Heart right ventricle (tissue), 16 donors: ENCODE measurements around the gene SMIM44. TPM values are rescaled to one million over a fixed set of nuclear protein-coding genes. Genes with fewer than 3 reads are reported as not detected.
"Not testable (repeated sequence)": the region's sequence is repeated elsewhere in the genome, so short reads cannot be mapped to it uniquely, and the experiment has no call there.

Experiments used
- ATAC-seq, 8 donors: fragments of 200-7000 bp; cut with Tn5 transposase; one replicate each; pipeline ENCODE4 v1.9.1; 2020; ENCODE audit warnings: mild to moderate bottlenecking in 8 of 8, moderate library complexity in 8 of 8, moderate number of reproducible peaks in 1 of 8
- DNase-seq, 2 donors: peaks; one replicate each; pipeline ENCODE4 v3.0.0-alpha.2; 2020
- H3K27ac ChIP-seq, 10 donors: fragments of 200-600 bp; sonication (generic) in 2 of 10; one replicate each; pipeline versions ENCODE4 v1.5.0 to v1.8.0; 2020 to 2022; ENCODE audit warnings: mild to moderate bottlenecking in 3 of 10
- H3K27me3 ChIP-seq, 7 donors: fragments of 200-600 bp; one replicate each; pipeline ENCODE4 v1.8.0; 2021 to 2022; ENCODE audit warnings: mild to moderate bottlenecking in 2 of 7
- H3K36me3 ChIP-seq, 9 donors: fragments of 200-600 bp; sonication (generic) in 1 of 9; one replicate each; pipeline versions ENCODE4 v1.5.0 to v1.8.0; 2020 to 2022; ENCODE audit warnings: mild to moderate bottlenecking in 2 of 9
- H3K4me1 ChIP-seq, 9 donors: fragments of 200-600 bp; sonication (generic) in 1 of 9; one replicate each; pipeline versions ENCODE4 v1.5.0 to v1.8.0; 2020 to 2022; ENCODE audit warnings: mild to moderate bottlenecking in 4 of 9
- H3K4me3 ChIP-seq, 10 donors: fragments of 200-600 bp; sonication (generic) in 2 of 10; one replicate each; pipeline versions ENCODE4 v1.5.0 to v1.8.0; 2020 to 2022; ENCODE audit warnings: mild to moderate bottlenecking in 7 of 10, moderate library complexity in 2 of 10
- H3K9me3 ChIP-seq, 11 donors: fragments of 200-600 bp in 10 of 11; sonication (generic) in 2 of 11; one replicate each; pipeline versions ENCODE4 v1.5.0 to v1.8.0; 2013 to 2022; ENCODE audit warnings: mild to moderate bottlenecking in 2 of 11, control low read depth in 1 of 11, moderate library complexity in 1 of 11
- CTCF ChIP-seq, 9 donors: fragments of 200-600 bp; sonication (generic) in 2 of 9; IDR thresholded peaks; one replicate each; pipeline versions ENCODE4 v1.5.0 to v1.8.0; 2021 to 2022; ENCODE audit warnings: antibody characterized with exemption in 9 of 9, mild to moderate bottlenecking in 5 of 9, moderate library complexity in 1 of 9
- WGBS, 2 donors: extraction: QIAGEN DNeasy Blood & Tissue Kit; methylation state at CpG; one replicate each; pipeline ENCODE4 v1.1.7; 2013; ENCODE audit warnings: inconsistent platforms in 1 of 2; 5-methylcytosine and 5-hydroxymethylcytosine counted together
- intact Hi-C, 10 donors: fragments of 100-400 bp; cut with DNase I; formaldehyde crosslinking; loops; one replicate each; pipeline versions ENCODE4 v1.11.1 to v1.14.2; 2022
- polyA plus RNA-seq, 2 donors: library from polyadenylated mRNA; stranded (reverse); fragments of 200-250 nt; gene quantifications; one replicate each; pipeline ENCODE4 v1.2.3, GENCODE V29; 2013
- total RNA-seq, 10 donors: library from RNA; stranded (reverse); fragmentation: NEBNext Ultra II Directional in 3 of 10; extraction: Animal tissue kit (Norgen Biotek cat#: 25700) in 3 of 10; gene quantifications; one replicate each; pipeline versions ENCODE4 v1.2.1 to v1.2.4, GENCODE V29; 2021 to 2023
- donor health status: Arrhythmogenic right ventricular cardiomyopathy.
- donor health status: ischemic (EF 13 %, LVEDD 7.1; RV severe dilation, severe dysfunction).
- donor health status: healthy with polysubstance abuse.
- donor health status: DM: no; HTN: yes; CAD: no.
- donor health status: DM: no; HTN: no; CAD: no.
- donor health status: ischemic (EF 25% LVEDD 6.9; RV normal size, moderate dysfunction).
- donor health status: ischemic (EF 25% LVEDD 5.7; RV mildly dilated, moderate dysfunction).
- donor health status: healthy.
- donor health status: DM: yes; HTN: yes; CAD: no.
- donor health status: Ischemic cardiomyopathy.
- donor health status: ischemic (EF 35%, LVEDD 5.7; RV mildly dilated, moderate dysfunction).
- donor health status: nonischemic (EF 11% LVEDD 7.7; RV severe dilation, severe dysfunction).
- donor health status: DM: yes; HTN: yes; CAD: no.
- donor health status: PGD.
- donor health status: ischemic (EF 29% LVEDD 5.4; RV normal size, mild dysfunction).
- donor health status: nonischemic (EF 23%, LVEDD 6.1; RV moderate dilation, normal function).

Gene SMIM44
- total and polyA plus RNA-seq, 12 donors, result not detected

- no peak for TF ChIP-seq CTCF (IDR thresholded peaks at IDR 0.05)
- Histone ChIP-seq H3K4me3 (no peak overlapping the region), H3K9me3 (no peaks in the 10 kb centered on the region), H3K27ac (no peak overlapping the region), H3K4me1 (no peaks in the 10 kb centered on the region), H3K36me3 (peaks cover 6 to 80% (median 55%) of the 10 kb centered on the region in 9 donors), H3K27me3 (no peaks in the 10 kb centered on the region)
- intact Hi-C loops, result no loop called here
- 97 to 99% methylated on average over 12 of the region's 12 CpGs for WGBS, 2 donors
- DNase-seq (no peak), ATAC-seq (no peak)
Measured at GRCh38 chr19:3530389-3530788, 47.1 kb upstream of the SMIM44 start.

DNA sequence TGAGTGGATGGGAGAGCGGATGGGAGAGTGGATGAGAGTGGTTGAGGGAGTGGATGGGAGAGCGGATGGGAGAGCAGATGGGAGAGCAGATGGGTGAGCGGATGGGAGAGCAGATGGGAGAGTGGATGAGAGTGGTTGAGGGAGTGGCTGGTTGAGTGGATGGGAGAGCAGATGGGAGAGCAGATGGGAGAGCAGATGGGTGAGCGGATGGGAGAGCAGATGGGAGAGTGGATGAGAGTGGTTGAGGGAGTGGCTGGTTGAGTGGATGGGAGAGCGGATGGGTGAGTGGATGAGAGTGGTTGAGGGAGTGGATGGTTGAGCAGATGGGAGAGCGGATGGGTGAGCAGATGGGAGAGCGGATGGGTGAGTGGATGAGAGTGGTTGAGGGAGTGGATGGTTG is 46.1 kb upstream of the SMIM44 start:
- H3K4me1 ChIP-seq, ATAC-seq, DNase-seq, H3K27me3 ChIP-seq, H3K9me3 ChIP-seq, H3K4me3 ChIP-seq, H3K27ac ChIP-seq, intact Hi-C loops: not testable (repeated sequence)
- peaks cover 6 to 78% (median 45%) of the 10 kb centered on the region in 9 donors for H3K36me3 ChIP-seq
- WGBS, 2 donors, result 98 to 99% methylated on average over 7 of the region's 7 CpGs

- no peaks in the 10 kb centered on the region for H3K9me3 ChIP-seq
Measured at GRCh38 chr19:3528539-3529211, 45.4 kb upstream of the SMIM44 start.

DNA sequence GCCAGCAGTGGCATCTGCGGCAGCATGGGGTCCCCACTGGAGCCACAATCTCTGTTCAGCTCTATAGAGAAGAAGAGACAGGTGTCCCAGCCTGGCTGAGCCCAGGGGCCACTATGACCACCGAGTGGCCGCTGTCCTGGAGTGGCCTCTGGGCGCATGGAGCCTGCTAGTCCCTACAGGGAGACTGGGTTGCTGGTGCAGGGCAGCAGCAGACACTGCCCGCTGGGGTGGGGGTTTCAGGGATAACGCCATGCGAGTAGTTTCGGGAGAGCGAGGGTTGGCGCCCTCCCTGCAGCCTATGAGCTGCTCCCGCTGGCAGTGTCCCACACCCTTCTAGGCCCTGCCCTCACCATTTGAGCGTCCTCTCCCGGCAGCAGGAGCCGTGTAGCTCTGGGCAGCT is 44.8 kb upstream of the SMIM44 start:
- H3K27ac ChIP-seq, result no peak overlapping the region
- ATAC-seq, result no peak
- H3K9me3 ChIP-seq, result no peaks in the 10 kb centered on the region
- intact Hi-C loops, result no loop called here
- no peak for TF ChIP-seq CTCF (IDR thresholded peaks at IDR 0.05)
- no peak for DNase-seq
- H3K27me3 ChIP-seq, result no peaks in the 10 kb centered on the region
- no peaks in the 10 kb centered on the region for H3K4me1 ChIP-seq
- peaks cover 6 to 78% (median 46%) of the 10 kb centered on the region in 9 donors for H3K36me3 ChIP-seq
- 97 to 99% methylated on average over 14 of the region's 14 CpGs for WGBS, 2 donors
- no peak overlapping the region for H3K4me3 ChIP-seq

More at GRCh38 chr19:3528539-3529211, 45.4 kb upstream of the SMIM44 start:
- H3K4me3 ChIP-seq, result no peak overlapping the region
- no peaks in the 10 kb centered on the region for H3K27me3 ChIP-seq
- intact Hi-C loops, result no loop called here
- no peak for TF ChIP-seq CTCF (IDR thresholded peaks at IDR 0.05)
- H3K36me3 ChIP-seq, result peaks cover 6 to 78% (median 45%) of the 10 kb centered on the region in 9 donors
- 97 to 99% methylated on average over 20 of the region's 20 CpGs for WGBS, 2 donors
- H3K27ac ChIP-seq, result no peak overlapping the region
- DNase-seq (no peak), ATAC-seq (no peak)
- H3K4me1 ChIP-seq, result no peaks in the 10 kb centered on the region

GRCh38 chr19:3527238-3527910 is 44.1 kb upstream of the SMIM44 start:
- no peaks in the 10 kb centered on the region for H3K4me1 ChIP-seq
- no peak for TF ChIP-seq CTCF (IDR thresholded peaks at IDR 0.05)
- no peaks in the 10 kb centered on the region for H3K9me3 ChIP-seq
- H3K36me3 ChIP-seq, result peaks cover 1 to 78% (median 44%) of the 10 kb centered on the region in 9 donors
- intact Hi-C loops, result no loop called here
- H3K4me3 ChIP-seq, result no peak overlapping the region
- WGBS, 2 donors, result 95 to 96% methylated on average over 21 of the region's 21 CpGs
- no peak for ATAC-seq
- no peaks in the 10 kb centered on the region for H3K27me3 ChIP-seq
- DNase-seq, result no peak
- no peak overlapping the region for H3K27ac ChIP-seq
